ENCODE results near the gene CSDE1.

GRCh38 chr1:114668784-114669561 lies 88.8 kb downstream of the CSDE1 start:
- TF ChIP-seq CTCF (IDR thresholded peaks at IDR 0.05) = no peak
- no peak for TF ChIP-seq POLR2A (IDR thresholded peaks at IDR 0.05)

Measured in thyroid gland (tissue), 4 donors.